CD4-positive, alpha-beta T cell treated with Interferon alpha-2 for 1 hour (primary cell): ENCODE measurements around the gene AKR1C2.
"Not testable (repeated sequence)": the region's sequence is repeated elsewhere in the genome, so short reads cannot be mapped to it uniquely, and the experiment has no call there.

ENCODE experiments used
- DNase-seq, 2 donors: peaks; one replicate each; pipeline ENCODE4 v3.0.0-alpha.2; 2020 to 2022

AKR1C2 gene

DNA sequence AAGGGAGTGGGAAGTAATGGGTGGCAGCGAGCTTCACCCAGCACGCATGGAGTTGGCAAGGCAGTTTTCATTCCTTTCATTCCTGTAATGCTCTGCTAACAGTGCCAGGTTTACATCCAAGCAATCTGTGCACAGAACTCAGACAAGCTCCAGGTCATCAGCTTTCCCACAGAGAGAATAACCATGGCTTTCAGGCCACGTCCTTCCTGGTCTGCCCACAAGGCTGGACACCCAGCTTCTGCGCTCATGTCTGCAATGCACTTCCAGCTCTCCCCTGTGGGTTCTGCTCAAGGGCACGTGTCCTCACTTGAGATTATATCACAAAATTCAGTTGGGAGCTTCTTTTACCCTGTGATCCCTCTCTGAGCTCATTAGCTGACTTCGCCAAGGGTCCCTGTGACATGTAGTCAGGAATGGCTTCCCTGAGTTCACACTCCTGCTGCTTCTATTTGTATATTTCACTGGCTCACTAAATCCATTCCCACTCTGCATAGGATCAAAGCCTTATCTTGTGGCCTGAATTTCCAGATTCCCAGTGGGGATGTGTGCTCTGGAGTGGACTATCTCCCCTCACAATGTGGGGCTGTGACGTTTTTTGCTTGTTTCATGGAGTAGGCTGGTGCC is 18.6 kb downstream of the AKR1C2 start:
- DNase-seq = no peak

DNA sequence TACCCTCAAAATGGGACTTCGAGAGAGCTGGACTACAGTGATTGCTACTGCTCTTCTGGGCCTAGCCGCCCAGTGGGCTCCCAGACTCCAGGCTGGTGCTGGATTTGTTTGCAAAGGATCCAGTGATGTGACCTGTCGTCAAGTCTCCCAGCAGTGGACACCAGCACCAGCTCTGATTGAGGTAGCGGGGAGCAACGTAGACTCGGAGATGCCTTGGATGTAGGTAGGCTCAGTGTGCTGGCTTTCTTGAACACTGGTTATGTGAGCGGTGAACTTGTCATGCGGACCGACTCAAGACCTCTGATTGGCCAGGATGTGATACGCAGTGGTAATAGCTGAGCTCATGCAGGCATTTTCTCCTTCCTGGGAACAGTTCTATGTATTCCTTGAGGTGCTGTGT is 19.4 kb downstream of the AKR1C2 start:
- DNase-seq = no peak

DNA sequence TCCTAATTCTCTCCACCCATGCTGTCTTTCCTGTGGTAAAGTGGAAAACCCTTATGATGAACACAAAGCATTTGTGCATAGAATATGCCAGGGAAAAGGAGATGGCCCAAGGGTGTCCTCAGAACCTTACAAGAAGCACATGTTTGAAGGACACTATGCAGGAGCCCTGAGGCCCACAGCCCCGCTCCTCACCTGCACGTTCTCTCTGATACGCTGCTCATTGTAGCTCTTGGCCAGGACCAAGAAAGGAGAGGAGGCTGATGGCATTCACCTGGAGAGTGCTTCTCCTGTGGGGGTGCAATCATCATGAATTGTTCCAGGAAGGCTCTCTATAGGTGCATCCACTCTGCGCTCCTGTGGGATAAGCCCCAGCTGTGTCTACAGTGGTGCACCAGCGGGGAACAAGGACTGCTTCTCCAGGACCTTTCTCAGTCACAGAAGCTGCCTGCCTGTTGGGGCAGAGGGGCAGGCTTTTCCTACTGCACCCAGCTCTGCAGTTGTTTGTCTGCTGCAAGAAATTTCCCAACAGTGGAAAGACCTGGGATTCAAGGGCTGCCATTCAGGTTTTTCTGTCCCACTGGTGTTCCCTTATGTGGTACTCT is 19.9 kb downstream of the AKR1C2 start:
- DNase-seq = no peak

DNA sequence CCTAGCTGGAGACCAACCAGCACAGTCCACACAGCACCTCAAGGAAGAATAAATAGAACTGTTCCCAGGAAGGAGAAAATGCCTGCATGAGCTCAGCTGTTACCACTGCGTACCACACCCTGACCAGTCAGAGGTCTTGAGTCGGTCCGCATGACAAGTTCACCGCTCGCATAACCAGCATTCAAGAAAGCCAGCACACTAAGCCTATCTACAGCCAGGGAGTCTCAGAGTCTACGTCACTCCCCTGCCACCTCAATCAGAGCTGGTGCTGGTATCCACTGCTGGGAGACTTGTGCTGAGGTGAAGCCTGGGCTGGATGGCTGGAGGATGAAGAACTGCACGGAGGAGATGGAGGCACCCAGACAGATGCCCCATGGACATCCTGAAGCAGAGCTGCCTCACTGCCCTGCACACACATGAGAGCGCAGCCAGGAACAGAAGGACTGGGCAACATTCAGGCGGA is 20.9 kb downstream of the AKR1C2 start:
- no peak for DNase-seq

DNA sequence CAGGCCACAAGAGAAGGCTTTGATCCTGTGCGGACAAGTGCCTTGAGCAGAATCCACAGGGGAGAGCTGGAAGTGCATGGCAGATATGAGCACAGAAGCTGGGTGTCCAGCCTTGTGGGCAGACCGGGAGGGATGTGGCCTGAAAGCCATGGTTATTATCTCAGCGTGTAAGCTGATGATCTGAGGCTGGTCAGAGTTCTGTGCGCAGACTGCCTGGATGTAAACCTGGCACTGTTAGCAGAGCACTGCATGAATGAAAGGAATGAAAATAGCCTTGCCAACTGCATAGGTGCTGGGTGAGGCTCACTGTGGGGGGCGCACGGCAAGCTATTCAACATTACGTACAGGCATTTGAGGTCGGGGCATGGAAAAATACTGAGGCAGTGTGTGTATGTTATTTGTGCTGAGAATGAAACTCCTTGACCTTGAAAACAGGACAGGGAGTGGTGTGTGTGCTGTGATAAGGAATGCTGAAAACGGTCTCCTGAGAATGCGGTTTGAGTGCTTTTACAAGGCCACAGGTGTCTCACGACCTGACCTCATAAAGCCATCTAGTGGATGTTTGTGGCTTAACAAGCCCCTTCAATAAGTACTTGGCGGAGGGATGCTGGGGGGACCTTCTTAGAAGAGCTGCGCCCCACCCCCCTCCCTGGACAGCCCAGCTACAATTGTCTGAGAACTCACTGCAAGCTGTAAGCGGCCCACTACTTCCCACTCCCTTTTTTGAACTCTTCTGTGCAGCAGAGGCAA is 21.8 kb downstream of the AKR1C2 start:
- DNase-seq = peak in 1 of 2 donors; percentile 8

DNA sequence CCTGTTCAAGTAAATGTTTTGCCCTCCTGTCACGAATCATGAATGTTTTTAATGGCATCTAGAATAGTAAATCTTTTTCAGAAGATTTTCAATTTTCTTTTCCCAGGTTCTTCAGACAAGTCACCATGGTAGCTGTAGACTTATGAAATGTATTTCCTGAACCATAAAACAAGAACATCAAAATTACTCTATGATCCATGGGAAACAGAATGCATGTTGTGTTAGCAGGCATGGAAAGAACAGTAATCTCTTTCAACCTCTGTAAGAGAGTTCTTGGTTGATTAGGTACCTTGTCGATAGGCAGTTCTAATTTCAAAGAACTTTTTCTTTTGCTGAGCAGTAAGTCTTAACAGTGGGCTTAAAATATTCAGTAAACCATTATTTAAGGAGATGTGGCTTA is 22.9 kb downstream of the AKR1C2 start:
- DNase-seq = no peak

DNA sequence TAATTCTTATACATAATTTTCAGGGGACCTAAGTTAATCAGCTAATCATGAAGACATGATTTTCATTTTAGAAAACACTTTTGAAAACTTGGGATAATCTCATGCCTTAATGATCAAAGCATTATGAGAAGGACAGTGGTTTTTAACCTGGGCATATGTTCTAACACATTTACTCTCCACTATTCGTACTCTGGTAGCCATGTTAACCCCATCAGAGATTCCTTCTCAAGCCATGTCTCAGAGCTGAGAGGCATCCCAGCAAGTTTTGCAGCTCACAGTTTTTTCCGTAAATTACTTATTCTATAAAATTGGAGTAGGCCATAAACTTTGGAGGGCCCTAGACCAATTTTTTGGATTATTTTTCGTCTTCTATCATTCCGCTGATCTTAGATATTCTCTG is 24.8 kb downstream of the AKR1C2 start:
- no peak for DNase-seq

DNA sequence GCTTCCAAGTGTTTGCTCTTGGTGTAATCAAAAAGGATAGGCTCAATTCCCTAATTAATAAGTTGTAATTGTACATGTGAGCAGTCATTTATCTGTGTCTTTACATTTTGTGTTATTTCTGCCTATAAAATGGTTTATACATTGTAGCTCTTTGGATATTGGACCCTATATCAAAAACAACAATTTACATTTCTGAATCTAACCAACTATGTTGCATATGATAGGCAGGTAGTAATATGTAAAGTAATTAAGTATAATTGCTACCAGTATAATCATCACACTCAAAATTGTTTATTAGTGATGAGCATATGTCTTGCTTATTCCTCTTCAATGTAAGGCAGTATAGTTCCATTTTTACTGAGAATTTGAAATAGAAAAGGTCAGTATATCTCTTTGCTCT is 26.6 kb downstream of the AKR1C2 start:
- no peak for DNase-seq

DNA sequence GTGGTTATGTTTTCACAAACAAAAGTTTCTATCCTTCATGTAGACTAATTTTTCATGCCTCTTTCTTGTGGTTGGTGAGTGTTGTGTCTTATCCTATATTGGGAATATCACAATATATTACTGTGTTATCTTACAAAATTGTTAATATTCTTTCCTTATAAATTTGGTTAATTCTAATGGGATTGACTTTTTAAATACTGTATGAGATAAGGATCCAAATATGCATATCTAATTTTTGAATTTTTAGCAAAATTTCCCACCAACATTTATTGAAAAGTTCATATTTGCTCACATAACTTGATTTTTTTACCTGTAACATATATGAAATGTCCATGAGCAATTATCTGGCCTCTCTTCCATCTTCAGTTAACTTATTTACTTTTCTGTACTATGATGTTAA is 29.3 kb downstream of the AKR1C2 start:
- DNase-seq = not testable (repeated sequence)

DNA sequence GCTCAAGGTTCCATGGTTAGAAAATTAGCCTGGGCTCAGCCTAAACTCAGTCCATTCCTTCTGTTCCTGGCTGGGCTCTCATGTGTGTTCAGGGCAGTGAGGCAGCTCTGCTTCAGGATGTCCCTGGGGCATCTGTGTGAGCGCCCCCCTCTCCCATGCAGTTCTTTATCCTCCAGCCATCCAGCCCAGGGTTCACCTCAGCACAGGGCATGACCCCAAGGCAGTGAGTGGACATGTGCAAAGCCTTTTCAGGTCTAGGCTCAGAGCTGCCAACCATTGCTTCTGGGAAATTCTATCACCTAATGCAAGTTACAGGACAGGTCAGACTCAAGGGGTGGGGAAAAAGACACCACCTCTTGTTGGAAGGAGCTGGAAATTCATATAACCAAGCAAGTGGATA is 30.4 kb downstream of the AKR1C2 start:
- DNase-seq = not testable (repeated sequence)

DNA sequence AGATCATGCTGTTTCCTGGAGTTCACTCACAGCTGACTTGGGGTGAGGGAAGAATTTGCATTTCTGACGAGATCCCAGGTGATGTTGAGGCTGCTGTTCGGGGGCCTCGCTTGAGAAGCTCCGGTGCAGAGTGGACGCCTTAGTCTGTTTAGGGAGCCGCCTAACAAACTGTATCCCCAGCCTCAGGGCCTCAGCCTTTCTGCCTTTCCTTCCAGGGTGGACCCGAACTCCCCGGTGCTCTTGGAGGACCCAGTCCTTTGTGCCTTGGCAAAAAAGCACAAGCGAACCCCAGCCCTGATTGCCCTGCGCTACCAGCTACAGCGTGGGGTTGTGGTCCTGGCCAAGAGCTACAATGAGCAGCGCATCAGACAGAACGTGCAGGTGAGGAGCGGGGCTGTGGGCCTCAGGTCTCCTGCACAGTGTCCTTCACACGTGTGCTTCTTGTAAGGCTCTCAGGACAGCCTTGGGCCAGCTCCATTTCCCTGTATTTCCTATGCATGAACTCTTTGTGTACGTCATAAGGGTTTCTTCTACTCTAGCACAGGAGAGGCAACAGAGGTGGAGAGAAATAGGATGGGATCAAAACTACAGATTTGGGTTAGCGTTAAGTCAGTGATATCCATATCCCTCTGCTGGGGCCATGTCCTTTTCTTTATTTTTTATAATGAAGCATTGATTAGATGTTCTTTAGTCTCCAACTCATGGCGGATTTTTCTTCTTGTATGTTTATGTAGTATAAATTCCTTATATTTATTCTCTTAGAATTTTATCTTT is 31.1 kb downstream of the AKR1C2 start:
- DNase-seq = not testable (repeated sequence)

DNA sequence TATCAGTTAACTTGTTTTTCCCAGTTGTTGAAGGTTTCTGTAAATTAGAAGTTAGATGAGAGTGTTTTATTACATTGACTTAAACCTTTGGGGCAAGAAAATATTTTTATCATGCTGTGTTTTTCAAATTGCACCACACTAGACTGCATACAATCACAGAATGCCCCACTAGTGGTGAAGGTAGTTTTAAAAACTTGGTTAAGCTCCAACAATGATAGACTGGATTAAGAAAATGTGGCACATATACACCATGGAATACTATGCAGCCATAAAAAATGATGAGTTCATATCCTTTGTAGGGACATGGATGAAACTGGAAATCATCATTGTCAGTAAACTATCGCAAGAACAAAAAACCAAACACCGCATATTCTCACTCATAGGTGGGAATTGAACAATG is 33.3 kb downstream of the AKR1C2 start:
- DNase-seq = not testable (repeated sequence)

DNA sequence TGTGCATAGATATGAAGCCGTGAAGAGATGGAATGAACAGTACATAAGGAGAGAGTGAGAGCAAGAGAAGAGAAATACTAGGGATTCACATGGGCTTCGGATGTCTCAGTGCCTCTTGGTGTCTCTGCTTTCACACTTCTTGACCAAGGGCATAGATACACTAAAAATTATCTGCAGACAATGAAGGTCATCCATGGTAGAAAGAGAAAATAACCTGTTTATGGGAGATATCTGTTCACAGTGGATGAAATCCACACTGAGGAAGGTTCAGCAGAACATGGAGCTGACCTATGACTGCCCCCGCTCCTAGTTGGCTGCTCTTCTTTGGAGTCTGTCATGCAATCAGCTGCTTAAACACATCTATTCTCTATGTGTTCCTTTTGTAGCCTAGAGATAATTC is 34.4 kb downstream of the AKR1C2 start:
- DNase-seq = not testable (repeated sequence)

DNA sequence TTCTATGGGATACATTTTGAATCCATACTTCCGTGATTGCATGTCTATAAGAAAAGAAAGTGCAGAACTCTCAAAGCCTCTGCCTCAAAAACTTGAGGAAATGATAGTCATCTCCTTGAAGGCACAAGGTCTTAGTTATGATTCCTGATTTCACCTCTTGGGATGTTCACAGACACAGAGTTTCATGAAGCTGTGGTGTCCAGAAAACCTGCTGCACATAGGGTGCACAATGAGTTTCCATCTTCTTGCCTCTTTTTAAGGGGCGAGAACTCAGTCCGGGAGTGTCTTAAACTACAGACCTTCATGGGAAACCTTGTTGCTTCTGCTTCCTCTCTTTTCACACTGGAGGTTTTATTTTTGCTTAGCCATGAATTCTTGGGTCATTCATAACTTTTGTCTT is 36.5 kb downstream of the AKR1C2 start:
- DNase-seq = not testable (repeated sequence)

DNA sequence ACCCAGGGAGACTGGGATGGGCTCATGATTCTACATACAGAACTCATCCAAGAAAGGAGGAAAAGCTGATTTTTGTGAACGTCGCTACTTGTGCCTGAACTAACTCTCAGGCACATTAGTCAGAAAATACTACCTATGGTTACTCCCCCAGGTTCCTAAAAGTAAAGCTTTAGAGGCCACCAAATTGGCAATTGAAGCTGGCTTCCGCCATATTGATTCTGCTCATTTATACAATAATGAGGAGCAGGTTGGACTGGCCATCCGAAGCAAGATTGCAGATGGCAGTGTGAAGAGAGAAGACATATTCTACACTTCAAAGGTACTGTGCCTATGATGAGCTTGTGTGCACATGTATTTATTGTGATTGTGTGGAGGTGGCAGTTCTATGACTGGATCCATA is 37.9 kb downstream of the AKR1C2 start:
- DNase-seq = not testable (repeated sequence)

DNA sequence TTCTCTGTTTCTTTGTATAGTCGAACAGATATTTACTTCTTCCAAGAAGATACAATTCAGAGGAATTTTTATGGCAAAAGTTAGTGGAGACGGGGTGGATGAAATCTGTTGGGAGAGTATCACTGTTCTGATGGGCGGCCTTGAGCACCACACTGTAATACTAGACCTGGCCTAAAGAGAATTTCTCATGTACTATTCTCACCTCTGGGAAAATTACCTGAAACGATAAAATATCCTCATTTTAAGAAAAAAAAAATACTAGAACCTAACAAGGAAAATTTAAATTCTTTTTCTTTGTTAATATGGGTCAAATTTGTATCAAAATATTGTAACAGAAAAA is 39.9 kb downstream of the AKR1C2 start:
- not testable (repeated sequence) for DNase-seq

DNA sequence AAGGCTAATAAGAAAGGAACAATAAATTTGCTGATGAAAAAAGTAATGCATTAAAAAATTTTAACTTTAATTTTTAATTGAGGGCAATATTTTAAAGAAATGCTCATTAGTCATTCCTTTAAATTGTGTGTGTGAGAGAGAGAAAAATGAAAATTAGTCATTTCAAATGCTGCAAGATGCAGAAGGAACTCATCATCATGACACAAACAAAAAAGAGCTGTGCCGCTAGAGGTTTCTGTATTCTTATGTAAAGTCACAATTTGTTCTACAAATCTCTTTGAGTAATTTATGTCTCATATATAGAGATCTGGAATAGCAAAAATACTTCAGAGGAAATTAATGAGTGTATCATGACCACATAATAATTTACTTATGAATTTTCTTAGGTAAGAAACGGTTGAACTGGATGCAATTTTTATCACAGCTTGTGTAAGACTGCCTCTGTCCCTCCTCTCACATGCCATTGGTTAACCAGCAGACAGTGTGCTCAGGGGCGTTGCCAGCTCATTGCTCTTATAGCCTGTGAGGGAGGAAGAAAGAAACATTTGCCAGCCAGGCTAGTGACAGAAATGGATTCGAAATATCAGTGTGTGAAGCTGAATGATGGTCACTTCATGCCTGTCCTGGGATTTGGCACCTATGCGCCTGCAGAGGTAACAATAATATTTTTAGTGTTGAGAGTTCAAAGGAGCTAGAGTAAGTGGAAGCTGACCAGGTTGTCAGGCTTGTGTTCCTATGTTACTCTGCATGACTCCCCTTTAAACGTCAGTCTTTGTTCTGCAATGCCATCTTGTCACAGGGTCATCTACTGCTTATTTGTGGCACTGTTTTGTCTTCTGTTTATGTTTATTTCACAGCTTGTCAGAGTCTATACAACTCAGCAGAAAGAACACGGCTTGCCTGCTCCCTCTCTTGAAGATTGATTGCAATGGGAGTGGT is 40.5 kb downstream of the AKR1C2 start, which contains the start of gene AKR1C1:
Gene AKR1C1 (plus strand): TSS at position 540 of the 939 bp plus-strand sequence. CDS start 30 bp downstream, at position 570.
- not testable (repeated sequence) for DNase-seq

DNA sequence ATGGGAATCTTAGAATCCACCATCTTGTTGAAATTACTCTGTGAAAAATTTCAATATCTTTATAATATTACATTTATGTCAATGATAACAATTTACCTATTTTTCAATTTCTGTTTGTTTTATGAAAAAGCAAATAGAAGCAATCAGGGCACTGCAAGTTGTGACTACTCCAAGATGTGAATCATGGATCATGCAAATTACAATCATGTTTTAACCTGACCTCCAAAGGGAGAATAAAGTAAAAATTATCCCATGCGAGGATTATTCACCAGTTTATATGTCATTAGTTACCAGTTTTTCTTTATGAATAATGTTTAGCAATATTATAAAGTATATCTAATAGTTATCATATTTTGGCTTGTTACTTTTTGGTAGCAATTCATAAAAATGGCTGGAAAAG is 41.3 kb downstream of the AKR1C2 start:
- DNase-seq = not testable (repeated sequence)

DNA sequence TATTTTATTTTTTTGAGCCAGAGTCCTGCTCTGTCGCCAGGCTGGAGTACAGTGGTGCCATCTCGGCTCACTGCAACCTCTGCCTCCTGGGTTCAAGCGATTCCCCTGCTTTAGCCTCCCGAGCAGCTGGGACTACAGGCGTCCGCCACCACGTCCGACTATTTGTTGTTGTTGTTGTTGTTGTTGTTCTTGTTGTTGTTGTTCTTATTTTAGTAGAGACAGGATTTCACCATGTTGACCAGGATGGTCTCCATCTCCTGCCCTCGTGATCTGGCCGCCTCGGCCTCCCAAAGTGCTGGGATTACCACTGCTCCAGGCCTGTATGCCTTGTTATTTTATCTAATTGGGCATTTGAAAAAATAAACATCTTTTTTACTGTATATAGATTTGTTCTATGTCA is 42.1 kb downstream of the AKR1C2 start:
- not testable (repeated sequence) for DNase-seq

DNA sequence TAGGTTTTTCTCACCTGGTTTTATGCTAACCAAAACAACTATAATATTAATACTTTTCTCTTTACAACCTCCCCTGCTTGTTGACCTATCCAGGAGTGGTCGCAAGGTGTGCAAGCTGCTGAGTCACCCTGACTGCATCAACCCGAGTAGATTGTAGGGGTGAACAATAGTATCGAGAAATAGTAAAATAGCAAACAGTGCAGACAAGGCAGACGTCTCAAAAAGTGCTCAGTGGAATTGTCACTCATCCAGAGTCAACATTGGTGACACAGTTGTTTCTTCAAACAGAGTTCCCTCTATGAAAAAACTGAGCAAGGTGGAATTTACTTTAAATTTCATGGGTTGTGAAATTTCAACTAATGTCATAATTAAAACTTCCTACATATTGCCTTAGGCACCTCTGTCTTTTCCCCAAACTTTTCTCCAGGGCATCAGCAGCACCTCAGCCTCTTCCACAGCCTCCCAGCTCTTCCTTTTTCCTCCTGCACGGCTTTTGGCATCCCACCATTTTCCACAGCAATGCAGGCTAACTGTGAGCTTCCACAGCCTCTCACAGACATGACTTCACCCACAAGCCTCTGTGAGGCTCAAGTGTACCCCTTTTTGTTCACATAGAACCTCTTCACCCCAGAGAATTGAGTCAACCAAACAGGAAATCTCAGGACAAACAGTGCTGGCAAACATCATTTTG is 46.6 kb downstream of the AKR1C2 start:
- not testable (repeated sequence) for DNase-seq

DNA sequence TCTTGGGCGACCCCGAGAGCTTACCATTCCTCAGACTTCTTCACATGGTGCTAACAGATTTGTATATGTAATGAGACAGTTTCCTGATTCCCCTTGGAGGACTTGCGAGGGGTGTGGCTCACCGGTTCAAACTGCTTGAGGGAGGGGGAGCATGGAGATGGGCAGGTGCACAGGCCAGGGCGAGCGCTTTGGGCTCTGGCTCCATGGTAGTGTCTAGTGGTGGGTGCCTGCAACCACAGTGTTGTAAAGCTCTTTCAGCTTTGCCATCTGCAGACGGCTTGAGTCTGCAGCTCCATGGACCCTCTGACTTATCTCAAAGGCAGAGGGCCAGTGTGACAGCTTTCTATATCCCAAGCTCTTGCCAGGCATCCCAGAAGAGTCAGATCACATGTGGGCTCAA is 47.6 kb downstream of the AKR1C2 start:
- not testable (repeated sequence) for DNase-seq
